ENCODE measurements around the gene TTC39A. TPM values are rescaled to one million over a fixed set of nuclear protein-coding genes. Genes with fewer than 3 reads are reported as not detected.

Gene TTC39A
- 0.78 and 3.2 TPM in 2 replicates for total RNA-seq

DNA sequence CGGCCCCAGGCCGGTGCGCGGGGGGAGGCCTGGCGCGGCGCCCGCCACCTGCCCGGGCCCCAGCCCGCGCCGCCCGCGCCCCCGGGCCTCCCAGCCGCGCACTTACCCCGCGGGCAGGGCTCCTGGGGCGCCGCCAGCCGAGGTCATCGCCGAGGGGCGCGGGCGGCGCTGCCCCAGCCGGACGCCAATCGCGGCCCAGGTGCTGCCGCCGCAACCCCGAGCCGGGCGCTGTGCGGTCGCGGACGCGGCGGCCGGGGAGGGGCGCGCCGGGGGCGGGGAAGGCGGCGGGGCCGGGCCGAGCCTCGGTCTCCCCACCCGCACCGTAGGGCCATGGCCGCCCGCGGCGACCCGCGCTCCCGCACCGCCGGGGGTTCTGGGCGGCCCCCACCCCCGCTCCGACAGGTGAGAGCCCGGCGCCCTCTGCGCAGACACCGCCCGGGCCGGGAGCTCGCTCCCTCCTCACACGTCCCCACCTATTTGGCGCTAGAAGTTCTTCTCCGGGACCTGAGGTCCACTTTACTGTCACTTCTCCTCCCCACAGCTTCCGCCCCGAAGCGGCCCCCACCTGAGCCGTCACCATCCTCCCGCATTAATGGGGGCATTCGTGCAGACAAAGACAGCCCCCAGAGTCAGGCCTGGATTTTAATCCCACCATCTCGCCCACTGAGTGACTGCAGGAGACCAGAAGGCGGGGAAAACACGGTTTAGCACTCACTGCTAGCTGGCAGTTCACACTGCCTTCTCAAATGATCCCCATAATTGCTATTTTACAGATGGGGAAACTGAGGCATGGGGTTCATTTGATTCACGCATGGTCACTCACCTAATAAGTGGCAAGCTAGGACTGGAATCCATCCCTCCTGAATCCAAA lies at the start of gene TTC39A:
TSS of gene TTC39A (minus strand) at position 232 of the 871 bp plus-strand sequence. CDS start at position 147, 85 bp downstream.

Other genes starting within 250 kb of the TTC39A start
- not detected in 2 replicates for gene C1orf185, start 228.3 kb downstream of the TTC39A start, total RNA-seq
- 39.9 and 50.1 TPM in 2 replicates for gene RNF11, start 94.3 kb downstream of the TTC39A start, total RNA-seq
- gene EPS15, start 188.7 kb upstream of the TTC39A start, total RNA-seq = 22.8 and 29.6 TPM in 2 replicates